ENCODE results near the gene FAM149B1.

- no peak for TF ChIP-seq CTCF (IDR thresholded peaks at IDR 0.05; ENCODE audit: poor library complexity, severe bottlenecking)
- TF ChIP-seq REST (IDR thresholded peaks at IDR 0.05; ENCODE audit: borderline replicate concordance): no peak
- TF ChIP-seq EZH2 (IDR thresholded peaks at IDR 0.05; ENCODE audit: borderline replicate concordance, insufficient read depth, low read length, poor library complexity, severe bottlenecking): no peak
- TF ChIP-seq EP300 (conservative IDR thresholded peaks at IDR 0.05; ENCODE audit: poor library complexity, severe bottlenecking): no peak
- no peak for TF ChIP-seq POLR2AphosphoS5 (IDR thresholded peaks at IDR 0.05)
- no peak for TF ChIP-seq RAD21 (conservative IDR thresholded peaks at IDR 0.05)
- TF ChIP-seq TAF1 (IDR thresholded peaks at IDR 0.05; ENCODE audit: low read depth): no peak
These were observed 41.8 kb downstream of the FAM149B1 start for GRCh38 chr10:73209705-73210104.

All from neural cell (in vitro differentiated cells).